PC-3 (cell line): ENCODE data around the gene IL1F10. TPM values are rescaled to one million over a fixed set of nuclear protein-coding genes. Genes with fewer than 3 reads are reported as not detected.

Experiments used
- ATAC-seq: fragments of 200-7000 bp; cut with Tn5 transposase; 2 replicates; pipeline ENCODE4 v1.9.1; 2020; ENCODE audit warnings: mild to moderate bottlenecking, moderate library complexity
- BruUV-seq: library from RNA; stranded (reverse); fragments of 400-500 nt; replicated peaks from 2 replicates; lab custom pipeline; 2021; lab: Mats Ljungman, UMichigan
- CTCF ChIA-PET: fragments of 300-600 bp; sonication (Branson Sonifier 250); formaldehyde crosslinking; loops from one replicate; lab custom pipeline; 2022; ENCODE audit warnings: antibody characterized with exemption; lab: Charles Lee
- POLR2A ChIA-PET: fragments of 300-600 bp; sonication (Branson Sonifier 250); formaldehyde crosslinking; loops from one replicate; lab custom pipeline; 2022; ENCODE audit warnings: antibody characterized with exemption; ENCODE audit not compliant: unreplicated experiment; lab: Charles Lee
- DNase-seq: peaks from one replicate; pipeline ENCODE4 v3.0.0-alpha.2; 2015
- H2AFZ ChIP-seq: fragments of 300-600 bp; sonication (generic); 2 replicates; pipeline ENCODE4 v1.6.0; 2016; ENCODE audit warnings: antibody characterized with exemption, low read length
- H3F3A ChIP-seq: fragments of 300-600 bp; sonication (generic); one replicate; pipeline ENCODE4 v1.6.0; 2017; ENCODE audit warnings: antibody characterized with exemption, low read length, control low read depth, mild to moderate bottlenecking; ENCODE audit not compliant: unreplicated experiment
- H3K27ac ChIP-seq: fragments of 300-600 bp; sonication (generic); 2 replicates; pipeline ENCODE4 v1.5.1; 2016; ENCODE audit warnings: mild to moderate bottlenecking, low read length
- H3K27me3 ChIP-seq: fragments of 300-600 bp; sonication (generic); 2 replicates; pipeline ENCODE4 v1.6.1; 2016; ENCODE audit warnings: low read length, mixed read lengths
- H3K36me3 ChIP-seq: fragments of 300-600 bp; sonication (generic); 2 replicates; pipeline ENCODE4 v1.6.1; 2016; ENCODE audit warnings: low read depth, mixed run types, low read length, mixed read lengths
- H3K4me1 ChIP-seq: fragments of 300-600 bp; sonication (generic); 2 replicates; pipeline ENCODE4 v1.5.1; 2016; ENCODE audit warnings: low read length; ENCODE audit not compliant: insufficient read depth
- H3K4me2 ChIP-seq: fragments of 300-600 bp; sonication (generic); 2 replicates; pipeline ENCODE4 v1.6.0; 2016; ENCODE audit warnings: low read length
- H3K4me3 ChIP-seq: fragments of 300-600 bp; sonication (generic); 2 replicates; pipeline ENCODE4 v1.5.1; 2016; ENCODE audit warnings: mild to moderate bottlenecking, low read length, mixed read lengths
- H3K79me2 ChIP-seq: fragments of 300-600 bp; sonication (generic); 2 replicates; pipeline ENCODE4 v1.6.1; 2017; ENCODE audit warnings: low read length, mixed read lengths
- H3K9ac ChIP-seq: fragments of 300-600 bp; sonication (generic); 2 replicates; pipeline ENCODE4 v1.6.0; 2016; ENCODE audit warnings: mild to moderate bottlenecking, low read length
- H3K9me2 ChIP-seq: fragments of 300-600 bp; sonication (generic); replicated peaks from 2 replicates; pipeline ENCODE4 v1.6.1; 2016; ENCODE audit warnings: mixed run types, low read length, mixed read lengths
- H3K9me3 ChIP-seq: fragments of 300-600 bp; sonication (generic); 2 replicates; pipeline ENCODE4 v1.6.1; 2016; ENCODE audit warnings: low read length, mixed read lengths
- H4K20me1 ChIP-seq: fragments of 300-600 bp; sonication (generic); 2 replicates; pipeline ENCODE4 v1.6.1; 2016; ENCODE audit warnings: low read length, mixed read lengths
- CTCF ChIP-seq: fragments of 300-600 bp; sonication (generic); conservative IDR thresholded peaks from 2 replicates; pipeline ENCODE4 v1.5.1; 2017; ENCODE audit warnings: antibody characterized with exemption, low read depth, mild to moderate bottlenecking, low read length
- EZH2 ChIP-seq: fragments of 300-600 bp; sonication (generic); IDR thresholded peaks from one replicate; pipeline ENCODE4 v1.6.1; 2017; ENCODE audit warnings: antibody characterized with exemption, mild to moderate bottlenecking, low read length; ENCODE audit not compliant: unreplicated experiment
- EZH2phosphoT487 ChIP-seq: fragments of 300-600 bp; sonication (generic); IDR thresholded peaks from 2 replicates; pipeline ENCODE4 v1.6.1; 2018; ENCODE audit warnings: mild to moderate bottlenecking, antibody characterized with exemption, low read length, borderline replicate concordance
- intact Hi-C: fragments of 100-400 bp; cut with micrococcal nuclease; formaldehyde crosslinking; loops from 2 replicates; pipeline ENCODE4 v1.9.0; 2023
- total RNA-seq: library from RNA; depleted of rRNA; stranded (reverse); fragments of >200 nt; gene quantifications from 2 replicates; pipeline ENCODE4 v1.2.3, GENCODE V29; 2014

IL1F10 gene
- total RNA-seq, 1 experiment from 2014 or later = not detected

- H3K9ac ChIP-seq = no peak overlapping the region
- POLR2A ChIA-PET = no interaction called here
- H3K9me3 ChIP-seq = no peaks in the 10 kb centered on the region
- BruUV-seq = no TSS peak
- DNase-seq (no peak), ATAC-seq (no peak)
- TF ChIP-seq EZH2 (no peak), CTCF (no peak), EZH2phosphoT487 (no peak)
- no peaks in the 10 kb centered on the region for H3K4me1 ChIP-seq
- H3F3A ChIP-seq = no peaks in the 10 kb centered on the region
- no peaks in the 10 kb centered on the region for H3K9me2 ChIP-seq
- H4K20me1 ChIP-seq = no peaks in the 10 kb centered on the region
- CTCF ChIA-PET = no interaction called here
- H2AFZ ChIP-seq = no peak overlapping the region
- H3K4me3 ChIP-seq = no peak overlapping the region
- no peaks in the 10 kb centered on the region for H3K27me3 ChIP-seq
- no peaks in the 10 kb centered on the region for H3K36me3 ChIP-seq
- no peaks in the 10 kb centered on the region for H3K79me2 ChIP-seq
- intact Hi-C loops = no loop called here
- H3K27ac ChIP-seq = no peak overlapping the region
- H3K4me2 ChIP-seq = no peak overlapping the region
Observed at GRCh38 chr2:113103277-113103676, 35.5 kb downstream of the IL1F10 start.

- DNase-seq = no peak
- Histone ChIP-seq H4K20me1 (no peaks in the 10 kb centered on the region), H3K79me2 (no peaks in the 10 kb centered on the region), H3K4me2 (no peak overlapping the region), H2AFZ (no peak overlapping the region), H3K27me3 (no peaks in the 10 kb centered on the region), H3K9me2 (no peaks in the 10 kb centered on the region), H3K36me3 (no peaks in the 10 kb centered on the region), H3K9me3 (no peaks in the 10 kb centered on the region), H3K9ac (no peak overlapping the region), H3K4me1 (no peaks in the 10 kb centered on the region), H3K4me3 (no peak overlapping the region), H3F3A (no peaks in the 10 kb centered on the region), H3K27ac (no peak overlapping the region)
- TF ChIP-seq EZH2phosphoT487 (no peak), CTCF (no peak), EZH2 (no peak)
- ATAC-seq = no peak
- no TSS peak for BruUV-seq
- ChIA-PET POLR2A (no interaction called here), CTCF (no interaction called here)
- intact Hi-C loops = no loop called here
Observed at GRCh38 chr2:113104054-113104611, 36.4 kb downstream of the IL1F10 start.

- Histone ChIP-seq H3K27ac (no peak overlapping the region), H3K4me3 (no peak overlapping the region), H3K36me3 (no peaks in the 10 kb centered on the region), H3K4me2 (no peak overlapping the region), H3K9ac (no peak overlapping the region), H3K27me3 (no peaks in the 10 kb centered on the region), H4K20me1 (no peaks in the 10 kb centered on the region), H3K79me2 (no peaks in the 10 kb centered on the region), H3K9me3 (no peaks in the 10 kb centered on the region), H3K4me1 (no peaks in the 10 kb centered on the region), H3F3A (no peaks in the 10 kb centered on the region), H2AFZ (no peak overlapping the region), H3K9me2 (no peaks in the 10 kb centered on the region)
- ATAC-seq = no peak
- ChIA-PET CTCF (no interaction called here), POLR2A (no interaction called here)
- intact Hi-C loops = no loop called here
- TF ChIP-seq EZH2phosphoT487 (no peak), EZH2 (no peak), CTCF (no peak)
- DNase-seq = no peak
- BruUV-seq = no TSS peak
Observed at GRCh38 chr2:113105047-113105785, 37.4 kb downstream of the IL1F10 start.
